PC-3 (cell line): ENCODE measurements around the gene CCDC28B.

Experiments used
- CTCF ChIP-seq: fragments of 300-600 bp; sonication (generic); conservative IDR thresholded peaks from 2 replicates; pipeline ENCODE4 v1.5.1; 2017; ENCODE audit warnings: antibody characterized with exemption, low read depth, mild to moderate bottlenecking, low read length
- EZH2 ChIP-seq: fragments of 300-600 bp; sonication (generic); IDR thresholded peaks from one replicate; pipeline ENCODE4 v1.6.1; 2017; ENCODE audit warnings: antibody characterized with exemption, mild to moderate bottlenecking, low read length; ENCODE audit not compliant: unreplicated experiment
- EZH2phosphoT487 ChIP-seq: fragments of 300-600 bp; sonication (generic); IDR thresholded peaks from 2 replicates; pipeline ENCODE4 v1.6.1; 2018; ENCODE audit warnings: mild to moderate bottlenecking, antibody characterized with exemption, low read length, borderline replicate concordance

GRCh38 chr1:32198237-32199042 lies 2.0 kb upstream of the CCDC28B start:
- TF ChIP-seq CTCF (no peak), EZH2 (no peak), EZH2phosphoT487 (no peak)
